GM23338 (cell line): ENCODE data around the gene FNIP2.
"Not testable (repeated sequence)": the region's sequence is repeated elsewhere in the genome, so short reads cannot be mapped to it uniquely, and the experiment has no call there.

Experiments
- CREB1 ChIP-seq: fragments of 250-450 bp; sonication (Bioruptor Pico); IDR thresholded peaks from 2 replicates; pipeline ENCODE4 v1.5.0; 2020; ENCODE audit warnings: low read depth, mild to moderate bottlenecking, moderate library complexity
- CTCF ChIP-seq, 2 experiments: fragments of 200-600 bp in 1 of 2; sonication (generic) in 1 of 2; conservative IDR thresholded peaks; 2 replicates each; pipeline versions ENCODE4 v1.5.1 to v1.6.1; 2016 to 2017; ENCODE audit warnings: antibody characterized with exemption in 2 of 2, low read depth in 2 of 2, mild to moderate bottlenecking in 2 of 2, moderate library complexity in 1 of 2
- EZH2 ChIP-seq: fragments of 200-600 bp; sonication (generic); IDR thresholded peaks from one replicate; pipeline ENCODE4 v1.8.0; 2017; ENCODE audit warnings: antibody characterized with exemption, mild to moderate bottlenecking, low read depth; ENCODE audit not compliant: unreplicated experiment
- EZH2phosphoT487 ChIP-seq: fragments of 200-600 bp; sonication (generic); IDR thresholded peaks from one replicate; pipeline ENCODE4 v1.8.1; 2018; ENCODE audit warnings: antibody characterized with exemption; ENCODE audit not compliant: unreplicated experiment
- JUNB ChIP-seq: IDR thresholded peaks from one replicate; pipeline ENCODE4 v1.6.1; 2016; ENCODE audit warnings: antibody characterized with exemption; ENCODE audit not compliant: unreplicated experiment
- NANOG ChIP-seq: IDR thresholded peaks from 2 replicates; pipeline ENCODE4 v1.6.1; 2016; ENCODE audit warnings: antibody characterized with exemption, borderline replicate concordance
- POLR2AphosphoS5 ChIP-seq: IDR thresholded peaks from 2 replicates; pipeline ENCODE4 v1.6.1; 2016; ENCODE audit warnings: antibody characterized with exemption, low read depth
- ZNF114 ChIP-seq: fragments of 250-450 bp; sonication (Bioruptor Pico); IDR thresholded peaks from 2 replicates; pipeline ENCODE4 v1.5.0; 2020; ENCODE audit warnings: mild to moderate bottlenecking, moderate library complexity
- ZNF331 ChIP-seq: fragments of 250-450 bp; sonication (Bioruptor Pico); IDR thresholded peaks from 2 replicates; pipeline ENCODE4 v1.5.0; 2020; ENCODE audit warnings: low read depth, mild to moderate bottlenecking, moderate library complexity
- TF ChIP-seq, protein P1 (sequence below): IDR thresholded peaks from one replicate; pipeline ENCODE4 v1.6.1; 2018; ENCODE audit warnings: antibody characterized with exemption; ENCODE audit not compliant: unreplicated experiment

GRCh38 chr4:158828151-158828550 is 59.3 kb downstream of the FNIP2 start:
- not testable (repeated sequence) for TF ChIP-seq CTCF (conservative IDR thresholded peaks at IDR 0.05; ENCODE audit: low read depth in 2 of 2); POLR2AphosphoS5; EZH2; EZH2phosphoT487; ZNF331; CREB1 (CRISPR knock-in tag); NANOG; JUNB; ZNF114
- TF ChIP-seq, protein P1, sequence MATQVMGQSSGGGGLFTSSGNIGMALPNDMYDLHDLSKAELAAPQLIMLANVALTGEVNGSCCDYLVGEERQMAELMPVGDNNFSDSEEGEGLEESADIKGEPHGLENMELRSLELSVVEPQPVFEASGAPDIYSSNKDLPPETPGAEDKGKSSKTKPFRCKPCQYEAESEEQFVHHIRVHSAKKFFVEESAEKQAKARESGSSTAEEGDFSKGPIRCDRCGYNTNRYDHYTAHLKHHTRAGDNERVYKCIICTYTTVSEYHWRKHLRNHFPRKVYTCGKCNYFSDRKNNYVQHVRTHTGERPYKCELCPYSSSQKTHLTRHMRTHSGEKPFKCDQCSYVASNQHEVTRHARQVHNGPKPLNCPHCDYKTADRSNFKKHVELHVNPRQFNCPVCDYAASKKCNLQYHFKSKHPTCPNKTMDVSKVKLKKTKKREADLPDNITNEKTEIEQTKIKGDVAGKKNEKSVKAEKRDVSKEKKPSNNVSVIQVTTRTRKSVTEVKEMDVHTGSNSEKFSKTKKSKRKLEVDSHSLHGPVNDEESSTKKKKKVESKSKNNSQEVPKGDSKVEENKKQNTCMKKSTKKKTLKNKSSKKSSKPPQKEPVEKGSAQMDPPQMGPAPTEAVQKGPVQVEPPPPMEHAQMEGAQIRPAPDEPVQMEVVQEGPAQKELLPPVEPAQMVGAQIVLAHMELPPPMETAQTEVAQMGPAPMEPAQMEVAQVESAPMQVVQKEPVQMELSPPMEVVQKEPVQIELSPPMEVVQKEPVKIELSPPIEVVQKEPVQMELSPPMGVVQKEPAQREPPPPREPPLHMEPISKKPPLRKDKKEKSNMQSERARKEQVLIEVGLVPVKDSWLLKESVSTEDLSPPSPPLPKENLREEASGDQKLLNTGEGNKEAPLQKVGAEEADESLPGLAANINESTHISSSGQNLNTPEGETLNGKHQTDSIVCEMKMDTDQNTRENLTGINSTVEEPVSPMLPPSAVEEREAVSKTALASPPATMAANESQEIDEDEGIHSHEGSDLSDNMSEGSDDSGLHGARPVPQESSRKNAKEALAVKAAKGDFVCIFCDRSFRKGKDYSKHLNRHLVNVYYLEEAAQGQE: not testable (repeated sequence)
